K562 (cell line): ENCODE results near the gene AP4S1. TPM values are rescaled to one million over a fixed set of nuclear protein-coding genes. Genes with fewer than 3 reads are reported as not detected.
A peak's percentile ranks its signal among the peaks of the same experiment; 100 is the strongest.

Experiments
- ASH1L ChIP-seq: fragments of 450-650 bp; IDR thresholded peaks from 2 replicates; pipeline ENCODE4 v1.6.1; 2018; ENCODE audit warnings: borderline replicate concordance, mild to moderate bottlenecking, low read depth; ENCODE audit not compliant: partially characterized antibody
- ETV1 ChIP-seq: fragments of 450-650 bp; conservative IDR thresholded peaks from 2 replicates; pipeline ENCODE4 v1.6.1; 2016; ENCODE audit warnings: missing genetic modification characterization, control low read depth, low read depth, missing compliant biosample characterization
- GATA2 ChIP-seq: sonication (generic); formaldehyde crosslinking; IDR thresholded peaks from 2 replicates; pipeline ENCODE4 v1.4.0; 2020; ENCODE audit warnings: mild to moderate bottlenecking, missing genetic modification reagents
- GTF2A2 ChIP-seq: IDR thresholded peaks from 2 replicates; pipeline ENCODE4 v1.6.1; 2016; ENCODE audit warnings: mild to moderate bottlenecking, missing genetic modification characterization, missing compliant biosample characterization
- HBP1 ChIP-seq: fragments of 450-650 bp; formaldehyde crosslinking; IDR thresholded peaks from 2 replicates; pipeline ENCODE4 v1.4.0; 2022; ENCODE audit warnings: missing genetic modification characterization
- HDAC3 ChIP-seq: fragments of 450-650 bp; IDR thresholded peaks from 2 replicates; pipeline ENCODE4 v1.6.1; 2018; ENCODE audit warnings: borderline replicate concordance, mild to moderate bottlenecking, moderate library complexity; ENCODE audit not compliant: partially characterized antibody
- HINFP ChIP-seq: fragments of 450-650 bp; conservative IDR thresholded peaks from 2 replicates; pipeline ENCODE4 v1.6.1; 2016; ENCODE audit warnings: missing genetic modification characterization, low read depth, mild to moderate bottlenecking, control low read depth, missing compliant biosample characterization
- MECOM ChIP-seq: fragments of 250-450 bp; sonication (Bioruptor Pico); IDR thresholded peaks from 2 replicates; pipeline ENCODE4 v1.8.0; 2022; ENCODE audit warnings: inconsistent platforms
- MXI1 ChIP-seq: IDR thresholded peaks from 2 replicates; pipeline ENCODE4 v1.6.1; 2011; ENCODE audit warnings: low read depth, mild to moderate bottlenecking, improper control_type of control experiment, low read length
- NFXL1 ChIP-seq: fragments of 450-650 bp; formaldehyde crosslinking; IDR thresholded peaks from 2 replicates; pipeline ENCODE4 v1.4.0; 2021; ENCODE audit warnings: mild to moderate bottlenecking
- NR2C2 ChIP-seq, 2 experiments: fragments of 200-800 bp in 1 of 2; sonication (Bioruptor generic) in 1 of 2; sonication (generic) in 1 of 2; formaldehyde crosslinking in 1 of 2; IDR thresholded peaks; 2 replicates each; pipeline versions ENCODE4 v1.6.1 to v1.8.0; 2016 to 2022; ENCODE audit warnings: mild to moderate bottlenecking in 1 of 2, missing compliant biosample characterization in 1 of 2, missing genetic modification characterization in 1 of 2, missing genetic modification reagents in 1 of 2
- RBFOX2 ChIP-seq: fragments of 200-400 bp; formaldehyde crosslinking; IDR thresholded peaks from 2 replicates; pipeline ENCODE4 v1.6.1; 2017; ENCODE audit warnings: low read depth, mild to moderate bottlenecking, low read length, moderate library complexity
- RBM25 ChIP-seq: fragments of 200-400 bp; formaldehyde crosslinking; IDR thresholded peaks from 2 replicates; pipeline ENCODE4 v1.6.1; 2018; ENCODE audit warnings: low read length, low read depth, moderate library complexity; ENCODE audit not compliant: severe bottlenecking
- TEAD1 ChIP-seq, 2 experiments: fragments of 450-650 bp in 1 of 2; sonication (generic) in 1 of 2; formaldehyde crosslinking; IDR thresholded peaks; 2 replicates each; pipeline versions ENCODE4 v1.4.0 to v1.8.0; 2020 to 2022; ENCODE audit warnings: mild to moderate bottlenecking in 2 of 2, missing genetic modification reagents in 1 of 2
- THRA ChIP-seq: fragments of 450-650 bp; IDR thresholded peaks from 2 replicates; pipeline ENCODE4 v1.6.1; 2017; ENCODE audit warnings: mild to moderate bottlenecking, moderate library complexity
- polyA plus RNA-seq, 8 experiments: library from polyadenylated mRNA; depleted of rRNA in 4 of 8; stranded (reverse) in 5 of 8; unstranded in 3 of 8; fragments of >200 nt; fragmentation: Nextera tagmentation in 2 of 8; fragmentation: Illumina TruSeq in 1 of 8; extraction: Ambion mirVana in 2 of 8; extraction: Trizol in 1 of 8; gene quantifications; 2 replicates each; pipeline versions ENCODE4 v1.2.1 to v1.2.3, GENCODE V29; 2011 to 2014; ENCODE audit warnings: inconsistent platforms in 1 of 8, missing spikeins in 1 of 8
- total RNA-seq, 7 experiments: library from RNA; depleted of rRNA in 6 of 7; stranded (reverse); fragments of >200 nt in 6 of 7; fragmentation: Illumina TruSeq in 2 of 7; extraction: Trizol in 2 of 7; gene quantifications; 2 replicates each; pipeline versions ENCODE4 v1.2.1 to v1.2.3, GENCODE V29; 2011 to 2021; ENCODE audit warnings: low replicate concordance in 1 of 7
- TF ChIP-seq, protein P1 (sequence below): fragments of 250-450 bp; sonication (Bioruptor Pico); IDR thresholded peaks from 2 replicates; pipeline ENCODE4 v1.4.0; 2020; ENCODE audit warnings: mild to moderate bottlenecking, moderate library complexity
- TF ChIP-seq, protein P2 (sequence below), 3 experiments: fragments of 200-800 bp in 1 of 3; fragments of 250-450 bp in 1 of 3; fragments of 450-650 bp in 1 of 3; sonication (Bioruptor Pico) in 1 of 3; sonication (Bioruptor generic) in 1 of 3; formaldehyde crosslinking in 1 of 3; IDR thresholded peaks; 2 replicates each; pipeline versions ENCODE4 v1.6.1 to v1.8.0; 2016 to 2022; ENCODE audit warnings: mild to moderate bottlenecking in 2 of 3, missing genetic modification characterization in 2 of 3, missing compliant biosample characterization in 1 of 3, moderate library complexity in 1 of 3

Gene AP4S1
- total and polyA plus RNA-seq, 9 of the 15 experiments (the other 6 are each of a cell fraction or from before 2014, with no cell fraction given), result 3.7 to 7.8 (median 5.9) TPM

DNA sequence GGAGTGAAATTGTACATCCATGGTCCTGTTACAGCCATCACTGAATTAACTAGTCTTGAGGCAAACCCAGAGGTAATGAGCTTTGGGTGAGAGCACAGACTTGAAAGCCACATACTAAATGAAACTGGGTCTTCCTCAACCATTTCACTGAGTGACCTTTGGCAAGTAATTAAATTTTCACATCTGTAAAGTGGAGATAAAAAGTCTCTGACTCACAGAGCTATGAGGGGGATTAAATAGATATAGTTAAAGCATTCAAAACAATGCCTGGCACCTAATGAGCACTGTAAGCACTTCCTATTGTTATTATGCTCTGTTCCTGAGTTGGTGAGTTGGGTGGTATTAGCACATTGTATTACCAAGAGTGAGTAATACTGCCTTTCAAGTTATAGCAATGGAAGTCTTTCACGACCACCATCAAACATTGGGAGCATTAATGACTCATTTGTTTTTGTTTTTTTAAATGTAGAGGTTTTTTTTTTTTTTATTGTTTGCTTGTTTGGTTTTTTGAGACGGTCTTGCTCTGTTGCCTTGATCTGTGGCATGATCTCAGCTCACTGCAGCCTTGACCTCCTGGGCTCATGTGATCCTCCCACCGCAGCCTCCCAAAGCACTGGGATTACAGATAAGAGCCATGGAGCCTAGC is 13.2 kb downstream of the AP4S1 start (continued):
- TF ChIP-seq, protein P1, sequence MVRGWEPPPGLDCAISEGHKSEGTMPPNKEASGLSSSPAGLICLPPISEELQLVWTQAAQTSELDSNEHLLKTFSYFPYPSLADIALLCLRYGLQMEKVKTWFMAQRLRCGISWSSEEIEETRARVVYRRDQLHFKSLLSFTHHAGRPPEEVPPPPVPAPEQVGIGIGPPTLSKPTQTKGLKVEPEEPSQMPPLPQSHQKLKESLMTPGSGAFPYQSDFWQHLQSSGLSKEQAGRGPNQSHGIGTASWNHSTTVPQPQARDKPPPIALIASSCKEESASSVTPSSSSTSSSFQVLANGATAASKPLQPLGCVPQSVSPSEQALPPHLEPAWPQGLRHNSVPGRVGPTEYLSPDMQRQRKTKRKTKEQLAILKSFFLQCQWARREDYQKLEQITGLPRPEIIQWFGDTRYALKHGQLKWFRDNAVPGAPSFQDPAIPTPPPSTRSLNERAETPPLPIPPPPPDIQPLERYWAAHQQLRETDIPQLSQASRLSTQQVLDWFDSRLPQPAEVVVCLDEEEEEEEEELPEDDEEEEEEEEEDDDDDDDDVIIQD (CRISPR knock-in tag), result no peak
- peak; percentile 34 for TF ChIP-seq HDAC3
- no peak for TF ChIP-seq GATA2 (CRISPR knock-in tag)
- TF ChIP-seq RBM25, result no peak
- no peak for TF ChIP-seq THRA
- no peak for TF ChIP-seq MXI1
- no peak for TF ChIP-seq NFXL1 (CRISPR knock-in tag)
- TF ChIP-seq HINFP (tag), result no peak
- TF ChIP-seq MECOM (CRISPR knock-in tag), result no peak
- no peak for TF ChIP-seq GTF2A2 (tag)
- TF ChIP-seq TEAD1 (CRISPR knock-in tag; IDR thresholded peaks at IDR 0.05), result no peak
- TF ChIP-seq RBFOX2, result no peak
- no peak for TF ChIP-seq HBP1 (CRISPR knock-in tag)
- TF ChIP-seq ASH1L, result no peak
- TF ChIP-seq, protein P2, sequence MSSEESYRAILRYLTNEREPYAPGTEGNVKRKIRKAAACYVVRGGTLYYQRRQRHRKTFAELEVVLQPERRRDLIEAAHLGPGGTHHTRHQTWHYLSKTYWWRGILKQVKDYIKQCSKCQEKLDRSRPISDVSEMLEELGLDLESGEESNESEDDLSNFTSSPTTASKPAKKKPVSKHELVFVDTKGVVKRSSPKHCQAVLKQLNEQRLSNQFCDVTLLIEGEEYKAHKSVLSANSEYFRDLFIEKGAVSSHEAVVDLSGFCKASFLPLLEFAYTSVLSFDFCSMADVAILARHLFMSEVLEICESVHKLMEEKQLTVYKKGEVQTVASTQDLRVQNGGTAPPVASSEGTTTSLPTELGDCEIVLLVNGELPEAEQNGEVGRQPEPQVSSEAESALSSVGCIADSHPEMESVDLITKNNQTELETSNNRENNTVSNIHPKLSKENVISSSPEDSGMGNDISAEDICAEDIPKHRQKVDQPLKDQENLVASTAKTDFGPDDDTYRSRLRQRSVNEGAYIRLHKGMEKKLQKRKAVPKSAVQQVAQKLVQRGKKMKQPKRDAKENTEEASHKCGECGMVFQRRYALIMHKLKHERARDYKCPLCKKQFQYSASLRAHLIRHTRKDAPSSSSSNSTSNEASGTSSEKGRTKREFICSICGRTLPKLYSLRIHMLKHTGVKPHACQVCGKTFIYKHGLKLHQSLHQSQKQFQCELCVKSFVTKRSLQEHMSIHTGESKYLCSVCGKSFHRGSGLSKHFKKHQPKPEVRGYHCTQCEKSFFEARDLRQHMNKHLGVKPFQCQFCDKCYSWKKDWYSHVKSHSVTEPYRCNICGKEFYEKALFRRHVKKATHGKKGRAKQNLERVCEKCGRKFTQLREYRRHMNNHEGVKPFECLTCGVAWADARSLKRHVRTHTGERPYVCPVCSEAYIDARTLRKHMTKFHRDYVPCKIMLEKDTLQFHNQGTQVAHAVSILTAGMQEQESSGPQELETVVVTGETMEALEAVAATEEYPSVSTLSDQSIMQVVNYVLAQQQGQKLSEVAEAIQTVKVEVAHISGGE (CRISPR knock-in tag; IDR thresholded peaks at IDR 0.05), result no peak
- TF ChIP-seq ETV1 (tag), result no peak
- TF ChIP-seq NR2C2 (CRISPR knock-in tag; IDR thresholded peaks at IDR 0.05), result no peak
- peak; percentile 50 for TF ChIP-seq NR2C2 (tag; IDR thresholded peaks at IDR 0.05)
